Non-pigmented ciliary epithelial cell (primary cell): Measurements from ENCODE around the gene CSNK1A1.
"Not testable (repeated sequence)": the region's sequence is repeated elsewhere in the genome, so short reads cannot be mapped to it uniquely, and the experiment has no call there.

Source experiments
- DNase-seq: peaks from one replicate; pipeline ENCODE4 v3.0.0-alpha.2; 2010; ENCODE audit warnings: low read depth

Gene CSNK1A1

GRCh38 chr5:149456597-149457392 is 94.4 kb downstream of the CSNK1A1 start:
- no peak for DNase-seq

GRCh38 chr5:149455889-149456409 is 95.3 kb downstream of the CSNK1A1 start:
- no peak for DNase-seq

GRCh38 chr5:149453618-149454415 is 97.4 kb downstream of the CSNK1A1 start:
- DNase-seq: no peak

GRCh38 chr5:149452665-149453617 is 98.3 kb downstream of the CSNK1A1 start:
- DNase-seq: peak; percentile 94

- DNase-seq: no peak
These were observed 99.1 kb downstream of the CSNK1A1 start for GRCh38 chr5:149452007-149452664.

- no peak for DNase-seq
These were observed 101.0 kb downstream of the CSNK1A1 start for GRCh38 chr5:149450199-149450598.

- no peak for DNase-seq
These were observed 102.2 kb downstream of the CSNK1A1 start for GRCh38 chr5:149448831-149449714.

- no peak for DNase-seq
These were observed 102.8 kb downstream of the CSNK1A1 start for GRCh38 chr5:149448431-149448830.

- DNase-seq: no peak
These were observed 103.6 kb downstream of the CSNK1A1 start for GRCh38 chr5:149447373-149448367.

GRCh38 chr5:149446794-149447193 is 104.4 kb downstream of the CSNK1A1 start:
- DNase-seq: not testable (repeated sequence)

- no peak for DNase-seq
These were observed 105.4 kb downstream of the CSNK1A1 start for GRCh38 chr5:149445739-149446369.

- DNase-seq: no peak
These were observed 105.9 kb downstream of the CSNK1A1 start for GRCh38 chr5:149445343-149445738.

GRCh38 chr5:149444430-149444829 is 106.8 kb downstream of the CSNK1A1 start:
- not testable (repeated sequence) for DNase-seq

- DNase-seq: no peak
These were observed 108.0 kb downstream of the CSNK1A1 start for GRCh38 chr5:149443210-149443609.

GRCh38 chr5:149442563-149443182 is 108.6 kb downstream of the CSNK1A1 start:
- no peak for DNase-seq
